Measurements from ENCODE around the gene SPTAN1.

GRCh38 chr9:128555180-128555721 lies 2.9 kb downstream of the SPTAN1 start:
- TF ChIP-seq POLR2A (IDR thresholded peaks at IDR 0.05; ENCODE audit: low read depth, low read length) (peak; percentile 44), POLR2AphosphoS5 (IDR thresholded peaks at IDR 0.05; ENCODE audit: insufficient read depth, low read depth, low read length) (peak; percentile 25), CTCF (IDR thresholded peaks at IDR 0.05; ENCODE audit: extremely low read depth in 1 of 2, insufficient read depth in 1 of 2, low read depth in 1 of 2, low read length in 2 of 2) (no peak), MYC (IDR thresholded peaks at IDR 0.05; ENCODE audit: low read depth, low read length) (no peak), MAX (IDR thresholded peaks at IDR 0.05; ENCODE audit: insufficient read depth, insufficient read length) (no peak)

Data from endothelial cell of umbilical vein (primary cell).